Fibroblast of pulmonary artery (primary cell): ENCODE results near the gene USP6NL.

ENCODE experiments used
- DNase-seq: peaks from one replicate; pipeline ENCODE4 v3.0.0-alpha.2; 2010; ENCODE audit warnings: low read depth
- H3K4me3 ChIP-seq: replicated peaks from 2 replicates; pipeline ENCODE4 v1.5.1; 2011; ENCODE audit warnings: low read depth, mild to moderate bottlenecking, control low read depth, low read length, moderate library complexity
- CTCF ChIP-seq: IDR thresholded peaks from 2 replicates; pipeline ENCODE4 v1.5.1; 2011; ENCODE audit warnings: mild to moderate bottlenecking, control low read depth, low read length, inconsistent platforms; ENCODE audit errors: missing control alignments

Gene USP6NL

GRCh38 chr10:11611248-11612020 lies at the start of gene USP6NL:
Gene USP6NL, minus strand, starts transcription at chr10:11611650. Its CDS starts 14,016 bp downstream, at chr10:11597634.
- no peak for TF ChIP-seq CTCF
- H3K4me3 ChIP-seq = peak within 1 kb of the TSS; percentile 80
- DNase-seq = peak; percentile 79

GRCh38 chr10:11658801-11659368 lies 47.4 kb upstream of the USP6NL start:
- no peak for DNase-seq
- no peak for TF ChIP-seq CTCF
- H3K4me3 ChIP-seq = no peak overlapping the region

GRCh38 chr10:11655836-11656235 lies 44.4 kb upstream of the USP6NL start:
- no peak overlapping the region for H3K4me3 ChIP-seq

GRCh38 chr10:11654659-11655058 lies 43.2 kb upstream of the USP6NL start:
- TF ChIP-seq CTCF = no peak
- DNase-seq = no peak

More at GRCh38 chr10:11655836-11656235, 44.4 kb upstream of the USP6NL start:
- no peak for TF ChIP-seq CTCF
- DNase-seq = no peak

GRCh38 chr10:11653758-11654471 lies 42.5 kb upstream of the USP6NL start:
- no peak for TF ChIP-seq CTCF
- DNase-seq = no peak

More at GRCh38 chr10:11654659-11655058, 43.2 kb upstream of the USP6NL start:
- H3K4me3 ChIP-seq = no peak overlapping the region

GRCh38 chr10:11647676-11648075 lies 36.2 kb upstream of the USP6NL start:
- peak; percentile 61 for DNase-seq
- H3K4me3 ChIP-seq = no peak overlapping the region
- no peak for TF ChIP-seq CTCF

More at GRCh38 chr10:11653758-11654471, 42.5 kb upstream of the USP6NL start:
- H3K4me3 ChIP-seq = no peak overlapping the region
